HUES64 (cell line): Measurements from ENCODE around the gene BRME1.
"Not testable (repeated sequence)": the region's sequence is repeated elsewhere in the genome, so short reads cannot be mapped to it uniquely, and the experiment has no call there.

Experiments
- H3K27ac ChIP-seq: 2 replicates; pipeline ENCODE4 v1.7.0; 2013; ENCODE audit warnings: low read depth, low read length, inconsistent platforms
- H3K27me3 ChIP-seq: 2 replicates; pipeline ENCODE4 v1.6.1; 2013; ENCODE audit warnings: mild to moderate bottlenecking, low read length; ENCODE audit not compliant: insufficient read depth
- H3K36me3 ChIP-seq: 2 replicates; pipeline ENCODE4 v1.6.1; 2013; ENCODE audit warnings: mild to moderate bottlenecking, low read length; ENCODE audit not compliant: insufficient read depth
- H3K4me1 ChIP-seq: 2 replicates; pipeline ENCODE4 v1.6.1; 2013; ENCODE audit warnings: mild to moderate bottlenecking, low read length, moderate library complexity; ENCODE audit not compliant: insufficient read depth
- H3K4me3 ChIP-seq: 2 replicates; pipeline ENCODE4 v1.5.1; 2013; ENCODE audit warnings: mild to moderate bottlenecking, low read length, moderate library complexity
- H3K9ac ChIP-seq: 2 replicates; pipeline ENCODE4 v1.6.1; 2013; ENCODE audit warnings: mild to moderate bottlenecking, low read depth, low read length
- H3K9me3 ChIP-seq: 2 replicates; pipeline ENCODE4 v1.6.1; 2013; ENCODE audit warnings: low read depth, low read length; ENCODE audit not compliant: insufficient read depth
- WGBS: fragments of 150-250, 120-280 bp; methylation state at CpG from one replicate; pipeline ENCODE4 v1.1.7; 2013; ENCODE audit warnings: missing lambda C conversion rate; 5-methylcytosine and 5-hydroxymethylcytosine counted together

BRME1 gene

DNA sequence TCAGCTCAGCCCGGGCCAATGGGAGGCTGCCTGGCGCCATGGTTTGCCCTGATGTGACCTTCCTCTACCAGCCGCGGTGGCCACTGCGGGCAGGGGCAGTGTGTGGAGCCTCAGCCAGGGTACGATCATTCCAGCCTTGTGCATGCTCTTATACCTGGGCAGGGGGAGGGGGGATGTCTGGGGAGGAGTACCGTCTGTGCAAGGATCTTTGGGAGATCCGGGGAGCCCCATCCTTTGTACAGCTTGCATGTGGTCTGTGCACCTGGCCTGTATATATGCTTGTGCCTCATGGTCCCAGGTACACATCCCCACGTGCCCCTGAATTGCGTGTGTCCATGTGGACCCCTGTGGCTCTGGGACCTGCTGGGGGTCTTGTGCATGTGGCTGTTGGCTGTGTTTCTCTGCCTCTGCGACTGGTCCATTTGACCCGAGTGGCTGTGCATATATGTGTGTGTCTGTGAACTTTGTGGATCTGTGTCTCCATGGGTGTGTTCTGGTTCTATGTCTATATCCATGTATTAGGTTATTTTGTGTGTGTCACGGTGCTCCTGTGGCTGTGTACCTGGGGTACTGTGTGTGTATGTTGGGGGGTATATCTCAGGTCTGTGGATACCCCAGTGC lies 41.8 kb downstream of the BRME1 start:
- no peak overlapping the region for H3K9ac ChIP-seq
- no peak overlapping the region for H3K4me3 ChIP-seq
- H3K27me3 ChIP-seq = peaks cover 60% of the 10 kb centered on the region
- no peaks in the 10 kb centered on the region for H3K36me3 ChIP-seq
- H3K27ac ChIP-seq = no peak overlapping the region
- no peaks in the 10 kb centered on the region for H3K9me3 ChIP-seq
- peaks cover 11% of the 10 kb centered on the region for H3K4me1 ChIP-seq
- WGBS = 36% methylated on average over 13 of the region's 13 CpGs

DNA sequence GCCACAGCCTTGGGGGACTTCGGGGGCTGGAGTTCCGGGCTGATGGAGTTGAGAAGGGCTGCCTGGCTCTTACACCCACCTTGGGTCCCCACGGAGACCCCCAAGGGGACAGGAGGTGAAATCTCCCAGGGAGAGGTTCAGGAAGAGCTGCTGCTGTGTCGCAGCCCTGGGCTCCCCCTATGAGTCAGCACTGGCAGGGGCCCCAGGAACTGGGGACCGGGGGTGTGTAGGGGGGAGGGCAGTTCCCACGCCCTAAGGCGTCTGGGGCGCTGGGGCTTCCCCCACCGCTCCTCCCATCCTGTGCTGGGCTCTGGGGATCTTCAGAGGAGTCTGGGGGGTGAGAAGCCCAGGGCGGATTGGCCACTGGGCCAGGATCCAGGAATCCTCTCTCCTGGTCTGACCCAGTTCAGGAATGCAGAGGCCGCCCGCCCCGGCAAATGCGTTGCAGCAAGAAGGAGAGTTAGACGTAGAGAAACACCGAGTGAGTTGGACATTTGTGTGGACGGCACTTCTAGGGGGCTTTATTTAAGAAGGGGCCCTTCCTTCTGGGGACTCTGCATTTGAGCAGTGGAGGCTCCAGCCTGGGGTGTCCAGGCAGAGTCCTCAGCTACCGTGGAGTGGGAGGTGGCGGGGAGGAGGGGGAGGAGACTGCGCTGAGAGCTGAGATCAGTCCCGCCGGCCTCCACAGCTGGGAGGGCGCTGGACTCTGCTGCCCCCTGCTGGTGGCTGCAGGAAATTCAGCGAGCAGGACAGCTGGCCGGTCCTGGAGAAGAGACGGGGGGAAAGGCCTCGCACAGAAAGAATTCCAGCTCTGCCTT lies 44.0 kb downstream of the BRME1 start:
- Histone ChIP-seq H3K36me3 (no peaks in the 10 kb centered on the region), H3K4me1 (peaks cover 11% of the 10 kb centered on the region), H3K9me3 (no peaks in the 10 kb centered on the region), H3K9ac (peak overlapping the region; percentile 61), H3K4me3 (peak overlapping the region; percentile 55), H3K27me3 (peaks cover 38% of the 10 kb centered on the region), H3K27ac (peak overlapping the region; percentile 9)
- 16% methylated on average over 27 of the region's 27 CpGs for WGBS

GRCh38 chr19:13861392-13861713 lies 44.6 kb downstream of the BRME1 start:
- WGBS = 84% methylated on average over 11 of the region's 11 CpGs
- Histone ChIP-seq H3K9me3 (no peaks in the 10 kb centered on the region), H3K36me3 (no peaks in the 10 kb centered on the region), H3K4me3 (peak overlapping the region; percentile 55; the same call in 1 of the 2 replicates), H3K9ac (peak overlapping the region; percentile 61), H3K4me1 (peaks cover 11% of the 10 kb centered on the region), H3K27ac (peak overlapping the region; percentile 9; the same call in 1 of the 2 replicates), H3K27me3 (peaks cover 32% of the 10 kb centered on the region)

DNA sequence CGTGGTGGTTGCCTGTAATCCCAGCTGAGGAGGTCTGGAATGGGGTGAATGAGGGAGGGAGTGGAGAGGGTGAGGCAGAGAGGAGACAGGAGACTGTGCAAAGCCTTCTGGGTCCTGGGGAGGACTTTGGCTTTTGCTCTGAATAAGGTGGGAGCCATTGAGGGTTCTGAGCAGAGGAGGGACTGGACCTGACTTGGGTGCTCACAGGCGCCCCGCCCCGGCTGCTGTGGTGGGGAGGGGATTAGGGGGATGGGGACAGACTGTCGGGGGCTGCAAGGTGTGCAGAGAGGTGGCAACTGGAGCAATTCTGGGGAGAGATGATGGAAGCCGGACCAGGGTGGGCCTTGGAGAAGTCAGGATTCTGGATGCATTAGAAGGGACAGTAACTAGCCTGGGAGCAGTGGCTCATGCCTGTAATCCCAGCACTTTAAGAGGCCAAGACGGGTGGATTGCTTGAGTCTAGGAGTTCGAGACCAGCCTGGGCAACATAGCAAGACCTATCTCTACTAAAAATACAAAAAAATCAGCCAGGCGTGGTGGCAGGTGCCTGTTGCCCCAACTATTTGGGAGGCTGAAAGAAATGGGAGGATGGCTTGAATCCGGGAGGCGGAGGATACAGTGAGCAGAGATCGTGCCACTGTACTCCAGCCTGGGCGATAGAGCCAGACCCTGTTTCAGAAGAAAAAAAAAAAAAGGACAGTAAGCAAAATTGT lies 45.1 kb downstream of the BRME1 start:
- peaks cover 27% of the 10 kb centered on the region for H3K27me3 ChIP-seq
- 89% methylated on average over 13 of the region's 13 CpGs for WGBS
- no peak overlapping the region for H3K27ac ChIP-seq
- H3K36me3 ChIP-seq = no peaks in the 10 kb centered on the region
- peaks cover 8% of the 10 kb centered on the region for H3K4me1 ChIP-seq
- H3K9me3 ChIP-seq = no peaks in the 10 kb centered on the region
- no peak overlapping the region for H3K4me3 ChIP-seq
- H3K9ac ChIP-seq = no peak overlapping the region

DNA sequence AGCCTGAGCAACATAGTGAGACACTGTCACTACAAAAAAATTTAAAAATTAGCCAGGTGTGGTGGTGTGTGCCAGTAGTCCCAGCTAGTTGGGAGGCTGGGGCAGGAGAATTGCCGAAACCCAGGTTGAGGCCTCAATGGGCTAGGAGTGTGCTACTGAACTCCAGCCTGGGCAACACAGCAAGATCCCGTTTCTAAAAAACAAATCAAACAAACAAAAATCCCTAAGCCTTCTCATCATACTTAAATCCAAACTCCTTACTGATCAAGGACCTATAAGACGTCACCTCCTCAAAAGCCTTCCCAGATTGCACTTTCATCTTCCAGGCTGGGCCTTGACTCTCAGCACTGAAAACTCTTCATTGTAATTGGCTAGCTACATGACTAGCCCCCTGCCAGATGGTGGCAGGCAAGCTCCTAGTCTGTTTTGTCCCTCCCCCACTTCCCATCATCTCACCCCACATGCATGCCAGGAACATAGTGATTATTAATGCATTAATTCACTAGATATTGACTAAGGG lies 46.5 kb downstream of the BRME1 start:
- Histone ChIP-seq H3K27ac (no peak overlapping the region), H3K4me1 (peaks cover 8% of the 10 kb centered on the region), H3K27me3 (peaks cover 17% of the 10 kb centered on the region), H3K9me3 (no peaks in the 10 kb centered on the region), H3K4me3 (no peak overlapping the region), H3K36me3 (no peaks in the 10 kb centered on the region), H3K9ac (no peak overlapping the region)
- whole genome bisulfite sequencing = 89% methylated on average over 3 of the region's 3 CpGs

- no peaks in the 10 kb centered on the region for H3K36me3 ChIP-seq
- WGBS = 86% methylated on average over 2 of the region's 2 CpGs
- H3K27me3 ChIP-seq = no peaks in the 10 kb centered on the region
- no peak overlapping the region for H3K4me3 ChIP-seq
- no peak overlapping the region for H3K27ac ChIP-seq
- no peak overlapping the region for H3K9ac ChIP-seq
- no peaks in the 10 kb centered on the region for H3K9me3 ChIP-seq
- peaks cover 2% of the 10 kb centered on the region for H3K4me1 ChIP-seq
Observed at GRCh38 chr19:13856497-13856896, 49.4 kb downstream of the BRME1 start.

GRCh38 chr19:13852171-13852707 lies 53.7 kb downstream of the BRME1 start:
- H3K27ac ChIP-seq = 0 out of 2 replicates have a peak overlapping the region, but pooled peaks have one; percentile 17
- not testable (repeated sequence) for H3K9ac ChIP-seq
- peaks cover 15% of the 10 kb centered on the region; the same call in 1 of the 2 replicates for H3K4me1 ChIP-seq

GRCh38 chr19:13851734-13852114 lies 54.2 kb downstream of the BRME1 start:
- H3K9me3 ChIP-seq, H3K27me3 ChIP-seq, H3K4me3 ChIP-seq, H3K36me3 ChIP-seq: not testable (repeated sequence)
- peaks cover 18% of the 10 kb centered on the region for H3K4me1 ChIP-seq
- peak overlapping the region; percentile 79 for H3K27ac ChIP-seq
- 92% methylated on average over 3 of the region's 5 CpGs for WGBS
- H3K9ac ChIP-seq = peak overlapping the region; percentile 29; the same call in 1 of the 2 replicates

More at GRCh38 chr19:13852171-13852707, 53.7 kb downstream of the BRME1 start:
- 84% methylated on average over 12 of the region's 12 CpGs for WGBS
- H3K4me3 ChIP-seq, H3K36me3 ChIP-seq, H3K27me3 ChIP-seq, H3K9me3 ChIP-seq: not testable (repeated sequence)

DNA sequence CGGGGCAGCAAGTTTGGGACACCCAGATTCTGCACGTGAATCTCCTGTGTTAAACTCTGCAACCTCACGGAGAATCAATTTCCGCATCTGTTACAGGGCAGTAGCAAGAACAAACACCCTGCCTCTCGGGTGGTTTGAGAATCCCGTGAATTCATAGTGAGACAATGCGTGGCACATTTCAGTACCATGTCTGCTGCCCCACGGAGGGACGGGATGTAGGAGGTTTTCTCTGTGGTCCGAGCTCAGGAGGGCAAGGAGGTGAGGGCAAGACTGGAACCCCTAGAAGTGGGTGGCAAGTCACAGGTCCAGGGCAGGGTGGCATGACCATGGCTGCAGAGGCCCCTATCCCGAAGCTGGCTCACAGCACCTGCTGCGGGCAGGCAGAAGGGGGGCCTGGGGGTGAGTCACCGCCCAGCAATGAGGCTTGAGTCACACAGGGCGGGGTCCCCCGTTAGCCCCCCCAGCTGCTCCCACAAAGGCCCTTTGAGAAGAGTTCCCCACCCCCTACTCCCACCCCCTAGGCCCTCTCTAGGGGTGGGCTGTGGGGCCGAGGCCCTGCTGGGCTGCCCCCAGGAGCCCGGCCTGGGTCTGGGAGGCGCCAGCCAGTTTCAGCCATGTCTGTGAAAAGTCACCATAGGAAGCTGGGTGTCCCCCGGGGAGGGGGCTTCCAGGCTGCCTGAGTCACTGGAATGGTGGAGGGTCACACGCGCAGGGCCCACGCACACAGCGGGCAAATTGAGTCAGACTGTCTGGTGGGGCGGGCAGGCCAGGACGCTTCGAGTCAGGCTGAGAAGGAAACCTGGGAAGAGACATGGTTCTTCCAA lies 54.8 kb downstream of the BRME1 start:
- Histone ChIP-seq H3K27me3 (no peaks in the 10 kb centered on the region), H3K9me3 (no peaks in the 10 kb centered on the region), H3K27ac (peak overlapping the region; percentile 79), H3K4me1 (peaks cover 19% of the 10 kb centered on the region), H3K9ac (peak overlapping the region; percentile 63), H3K36me3 (no peaks in the 10 kb centered on the region), H3K4me3 (peak overlapping the region; percentile 32; the same call in 1 of the 2 replicates)
- 50% methylated on average over 26 of the region's 26 CpGs for WGBS
